Neural progenitor cell (in vitro differentiated cells): Measurements from ENCODE around the gene RGS12.

Experiments
- CTCF ChIP-seq: fragments of 200-600 bp; sonication (generic); IDR thresholded peaks from 2 replicates; pipeline ENCODE4 v1.5.1; 2017; ENCODE audit warnings: antibody characterized with exemption, mild to moderate bottlenecking
- EZH2 ChIP-seq: fragments of 200-600 bp; sonication (generic); IDR thresholded peaks from 2 replicates; pipeline ENCODE4 v1.6.1; 2017; ENCODE audit warnings: antibody characterized with exemption, mild to moderate bottlenecking, moderate library complexity
- EZH2phosphoT487 ChIP-seq: fragments of 200-600 bp; sonication (generic); IDR thresholded peaks from 2 replicates; pipeline ENCODE4 v1.6.1; 2017; ENCODE audit warnings: antibody characterized with exemption

GRCh38 chr4:3284734-3285557 lies 7.9 kb upstream of the RGS12 start:
- TF ChIP-seq CTCF (no peak), EZH2 (no peak), EZH2phosphoT487 (no peak)
